ENCODE results near the gene ELFN2.

The ELFN2 gene

GRCh38 chr22:37394341-37394740, 32.9 kb downstream of the ELFN2 start:
- FAIRE-seq, result no peak
- no peak for DNase-seq (ENCODE audit: extremely low spot score, insufficient read length, low read depth)

GRCh38 chr22:37393746-37394145, 33.5 kb downstream of the ELFN2 start:
- DNase-seq (ENCODE audit: extremely low spot score, insufficient read length, low read depth) (no peak), FAIRE-seq (no peak)

- FAIRE-seq (no peak), DNase-seq (ENCODE audit: extremely low spot score, insufficient read length, low read depth) (no peak)
These were observed 34.5 kb downstream of the ELFN2 start for GRCh38 chr22:37392721-37393328.

- FAIRE-seq, result no peak
- no peak for DNase-seq (ENCODE audit: extremely low spot score, insufficient read length, low read depth)
These were observed 35.6 kb downstream of the ELFN2 start for GRCh38 chr22:37391702-37392101.

- DNase-seq (ENCODE audit: extremely low spot score, insufficient read length, low read depth), result no peak
- no peak for FAIRE-seq
These were observed 37.2 kb downstream of the ELFN2 start for GRCh38 chr22:37390075-37390474.

- no peak for FAIRE-seq
These were observed 38.7 kb downstream of the ELFN2 start for GRCh38 chr22:37388538-37388937.

GRCh38 chr22:37387793-37388192, 39.5 kb downstream of the ELFN2 start:
- DNase-seq (ENCODE audit: extremely low spot score, insufficient read length, low read depth) (no peak), FAIRE-seq (no peak)

More at GRCh38 chr22:37388538-37388937, 38.7 kb downstream of the ELFN2 start:
- no peak for DNase-seq (ENCODE audit: extremely low spot score, insufficient read length, low read depth)

GRCh38 chr22:37386441-37386840, 40.8 kb downstream of the ELFN2 start:
- no peak for DNase-seq (ENCODE audit: extremely low spot score, insufficient read length, low read depth)
- FAIRE-seq, result no peak

GRCh38 chr22:37384691-37385090, 42.6 kb downstream of the ELFN2 start:
- DNase-seq (ENCODE audit: extremely low spot score, insufficient read length, low read depth), result no peak
- no peak for FAIRE-seq

GRCh38 chr22:37383341-37383740, 43.9 kb downstream of the ELFN2 start:
- DNase-seq (ENCODE audit: extremely low spot score, insufficient read length, low read depth) (no peak), FAIRE-seq (no peak)

- FAIRE-seq (no peak), DNase-seq (ENCODE audit: extremely low spot score, insufficient read length, low read depth) (no peak)
These were observed 45.8 kb downstream of the ELFN2 start for GRCh38 chr22:37381489-37381888.

GRCh38 chr22:37379722-37380121, 47.6 kb downstream of the ELFN2 start:
- DNase-seq (ENCODE audit: extremely low spot score, insufficient read length, low read depth), result no peak
- no peak for FAIRE-seq

GRCh38 chr22:37379085-37379484, 48.2 kb downstream of the ELFN2 start:
- FAIRE-seq, result no peak
- DNase-seq (ENCODE audit: extremely low spot score, insufficient read length, low read depth), result no peak

- FAIRE-seq, result no peak
- no peak for DNase-seq (ENCODE audit: extremely low spot score, insufficient read length, low read depth)
These were observed 48.6 kb downstream of the ELFN2 start for GRCh38 chr22:37378642-37379058.

- DNase-seq (ENCODE audit: extremely low spot score, insufficient read length, low read depth) (no peak), FAIRE-seq (no peak)
These were observed 49.4 kb downstream of the ELFN2 start for GRCh38 chr22:37377927-37378326.

GRCh38 chr22:37377138-37377537, 50.1 kb downstream of the ELFN2 start:
- FAIRE-seq (no peak), DNase-seq (ENCODE audit: extremely low spot score, insufficient read length, low read depth) (no peak)

GRCh38 chr22:37376643-37377042, 50.6 kb downstream of the ELFN2 start:
- DNase-seq (ENCODE audit: extremely low spot score, insufficient read length, low read depth) (no peak), FAIRE-seq (no peak)

- DNase-seq (ENCODE audit: extremely low spot score, insufficient read length, low read depth) (no peak), FAIRE-seq (no peak)
These were observed 51.5 kb downstream of the ELFN2 start for GRCh38 chr22:37375801-37376200.

- DNase-seq (ENCODE audit: extremely low spot score, insufficient read length, low read depth) (no peak), FAIRE-seq (no peak)
These were observed 52.7 kb downstream of the ELFN2 start for GRCh38 chr22:37374571-37374970.

GRCh38 chr22:37373451-37373850, 53.8 kb downstream of the ELFN2 start:
- FAIRE-seq (no peak), DNase-seq (ENCODE audit: extremely low spot score, insufficient read length, low read depth) (no peak)

GRCh38 chr22:37371911-37372310, 55.4 kb downstream of the ELFN2 start:
- DNase-seq (ENCODE audit: extremely low spot score, insufficient read length, low read depth) (no peak), FAIRE-seq (no peak)

- FAIRE-seq (no peak), DNase-seq (ENCODE audit: extremely low spot score, insufficient read length, low read depth) (no peak)
These were observed 55.8 kb downstream of the ELFN2 start for GRCh38 chr22:37371491-37371890.
